Jurkat, Clone E6-1 (cell line): ENCODE measurements around the gene TRIM10.
"Not testable (repeated sequence)": the region's sequence is repeated elsewhere in the genome, so short reads cannot be mapped to it uniquely, and the experiment has no call there.

Experiments
- DNase-seq: peaks from one replicate; pipeline ENCODE4 v3.0.0-alpha.2; 2011; ENCODE audit warnings: low read depth, low spot score
- H3K4me3 ChIP-seq: 2 replicates; pipeline ENCODE4 v1.5.1; 2011; ENCODE audit warnings: mild to moderate bottlenecking, low read length, control low read depth, moderate library complexity

The TRIM10 gene

GRCh38 chr6:30156262-30156599 is 4.8 kb downstream of the TRIM10 start:
- no peak for DNase-seq
- no peak overlapping the region for H3K4me3 ChIP-seq

GRCh38 chr6:30155520-30156261 is 5.3 kb downstream of the TRIM10 start:
- H3K4me3 ChIP-seq, result no peak overlapping the region
- DNase-seq, result no peak

- H3K4me3 ChIP-seq, result no peak overlapping the region
- no peak for DNase-seq
Observed at GRCh38 chr6:30154709-30155519, 6.1 kb downstream of the TRIM10 start.

- DNase-seq, result no peak
- H3K4me3 ChIP-seq, result no peak overlapping the region
Observed at GRCh38 chr6:30154061-30154460, 7.0 kb downstream of the TRIM10 start.

- DNase-seq, result no peak
- H3K4me3 ChIP-seq, result no peak overlapping the region
Observed at GRCh38 chr6:30152910-30153610, 8.0 kb downstream of the TRIM10 start.

- DNase-seq, result no peak
- no peak overlapping the region for H3K4me3 ChIP-seq
Observed at GRCh38 chr6:30152016-30152673, 8.9 kb downstream of the TRIM10 start.

- DNase-seq, result peak; percentile 42
Observed at GRCh38 chr6:30151580-30151979, 9.4 kb downstream of the TRIM10 start.

GRCh38 chr6:30150671-30151395 is 10.2 kb downstream of the TRIM10 start:
- H3K4me3 ChIP-seq, result no peak overlapping the region
- no peak for DNase-seq

More at GRCh38 chr6:30151580-30151979, 9.4 kb downstream of the TRIM10 start:
- H3K4me3 ChIP-seq, result no peak overlapping the region

GRCh38 chr6:30149858-30150550 is 11.0 kb downstream of the TRIM10 start:
- no peak overlapping the region for H3K4me3 ChIP-seq
- DNase-seq, result no peak

GRCh38 chr6:30149234-30149633 is 11.8 kb downstream of the TRIM10 start:
- DNase-seq, result no peak
- H3K4me3 ChIP-seq, result no peak overlapping the region

GRCh38 chr6:30147096-30147495 is 13.9 kb downstream of the TRIM10 start:
- peak; percentile 33 for DNase-seq
- no peak overlapping the region for H3K4me3 ChIP-seq

- H3K4me3 ChIP-seq, result no peak overlapping the region
- no peak for DNase-seq
Observed at GRCh38 chr6:30145818-30146217, 15.2 kb downstream of the TRIM10 start.

- no peak for DNase-seq
- no peak overlapping the region for H3K4me3 ChIP-seq
Observed at GRCh38 chr6:30144811-30145210, 16.2 kb downstream of the TRIM10 start.

- no peak overlapping the region for H3K4me3 ChIP-seq
- no peak for DNase-seq
Observed at GRCh38 chr6:30143780-30144179, 17.2 kb downstream of the TRIM10 start.

- no peak overlapping the region for H3K4me3 ChIP-seq
- no peak for DNase-seq
Observed at GRCh38 chr6:30142665-30143064, 18.3 kb downstream of the TRIM10 start.

- not testable (repeated sequence) for DNase-seq, H3K4me3 ChIP-seq
Observed at GRCh38 chr6:30140240-30140639, 20.8 kb downstream of the TRIM10 start.

- H3K4me3 ChIP-seq, result no peak overlapping the region
- no peak for DNase-seq
Observed at GRCh38 chr6:30136570-30137286, 24.3 kb downstream of the TRIM10 start.

GRCh38 chr6:30135757-30136156 is 25.3 kb downstream of the TRIM10 start, which contains the start of gene TRIM40:
Gene TRIM40, plus strand, starts transcription at chr6:30136140. Its CDS starts 897 bp downstream, at chr6:30137037.
- DNase-seq, result no peak
- H3K4me3 ChIP-seq, result no peak within 1 kb of the TSS
